Body of pancreas (tissue), 4 donors: ENCODE results near the gene SEMA4C. TPM values are rescaled to one million over a fixed set of nuclear protein-coding genes. Genes with fewer than 3 reads are reported as not detected.

Source experiments
- ATAC-seq: fragments of 150-250 bp; one replicate; pipeline ENCODE4 v1.9.1; 2016
- DNase-seq, 4 donors: peaks; one replicate each; pipeline ENCODE4 v3.0.0-alpha.2; 2019
- H3K27ac ChIP-seq, 4 donors: fragments of 200-600 bp; sonication (generic); 1 replicate in 3 of 4; 2 replicates in 1 of 4; pipeline versions ENCODE4 v1.5.1 to v1.6.1; 2016 to 2019; ENCODE audit warnings: mild to moderate bottlenecking in 1 of 4, mixed read lengths in 1 of 4, moderate library complexity in 1 of 4
- H3K27me3 ChIP-seq, 2 donors: fragments of 200-600 bp; sonication (generic); one replicate each; pipeline ENCODE4 v1.6.0; 2016; ENCODE audit warnings: mild to moderate bottlenecking in 1 of 2
- H3K36me3 ChIP-seq, 2 donors: fragments of 200-600 bp; sonication (generic); replicated peaks in 1 of 2; 2 replicates each; pipeline ENCODE4 v1.5.1; 2016; ENCODE audit warnings: low read depth in 2 of 2; ENCODE audit not compliant: insufficient read depth in 1 of 2
- H3K4me1 ChIP-seq: fragments of 200-600 bp; sonication (generic); one replicate; pipeline ENCODE4 v1.6.0; 2016
- H3K4me3 ChIP-seq, 2 donors: fragments of 200-600 bp; sonication (generic); 1 replicate in 1 of 2; 2 replicates in 1 of 2; pipeline ENCODE4 v1.5.1; 2016 to 2019
- H3K9me3 ChIP-seq, 3 donors: fragments of 200-600 bp; sonication (generic); 1 replicate in 2 of 3; 2 replicates in 1 of 3; pipeline ENCODE4 v1.5.1; 2016
- POLR2A ChIP-seq, 3 donors: fragments of 450-650 bp; IDR thresholded peaks; one replicate each; pipeline ENCODE4 v1.6.1; 2016; ENCODE audit warnings: antibody characterized with exemption in 3 of 3, mild to moderate bottlenecking in 2 of 3
- WGBS, 2 donors: methylation state at CpG; one replicate each; pipeline ENCODE4 v1.1.5; 2017; 5-methylcytosine and 5-hydroxymethylcytosine counted together
- intact Hi-C: fragments of 100-400 bp; cut with DNase I; formaldehyde crosslinking; loops from one replicate; pipeline ENCODE4 v1.15.1; 2023
- total RNA-seq, 2 donors: library from RNA; depleted of rRNA; stranded (reverse); fragments of >200 nt; gene quantifications; one replicate each; pipeline ENCODE4 v1.1.0, GENCODE V29; 2016
- TF ChIP-seq, protein P1 (sequence below), 7 experiments: fragments of 450-650 bp in 4 of 7; fragments of 200-600 bp in 3 of 7; sonication (generic) in 3 of 7; IDR thresholded peaks; one replicate each; pipeline ENCODE4 v1.5.1; 2016 to 2019; ENCODE audit warnings: antibody characterized with exemption in 7 of 7

The SEMA4C gene
- total RNA-seq, 2 donors from 2014 or later, result 11.2 to 13.7 TPM

DNA sequence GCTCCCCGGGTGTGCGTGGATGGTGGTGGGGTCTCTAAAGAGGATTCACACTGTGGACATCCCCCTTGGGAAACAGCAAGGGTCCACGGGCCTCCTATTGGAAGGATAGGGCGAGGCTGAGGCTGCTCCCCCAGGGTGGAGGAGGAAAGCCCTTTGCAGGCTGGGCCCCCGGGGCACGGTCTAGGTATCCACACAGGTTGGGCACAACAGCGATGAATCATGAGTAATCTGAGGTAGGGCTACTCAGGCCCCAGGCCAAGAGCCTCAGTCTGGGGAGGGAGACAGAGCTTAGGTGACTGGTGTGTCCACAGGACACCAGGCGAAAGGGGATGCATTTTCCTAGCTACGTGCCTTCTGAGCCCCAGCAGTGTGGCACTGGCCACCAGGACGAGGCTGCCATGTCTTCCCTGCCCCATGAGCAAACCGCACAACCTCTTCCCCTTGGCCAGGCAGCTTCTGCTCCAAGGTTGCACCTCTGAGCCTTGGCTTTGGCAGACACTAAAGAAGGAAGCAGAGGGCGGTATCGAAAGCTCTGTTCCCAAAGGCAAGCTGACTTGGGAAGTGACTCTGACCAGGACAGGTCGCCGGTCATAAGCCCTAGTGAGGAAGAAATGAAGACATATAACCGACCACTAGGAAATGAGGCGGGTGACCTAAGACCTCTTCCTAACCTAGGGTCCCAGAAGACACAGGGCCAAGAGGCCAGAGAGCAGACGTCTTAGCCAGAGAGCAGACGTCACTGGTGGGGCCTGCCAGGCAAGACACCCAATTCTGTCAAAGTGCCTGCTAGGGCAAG, 14.6 kb upstream of the SEMA4C start:
- 83 to 86% methylated on average over 6 to 19 of the region's 19 CpGs for whole genome bisulfite sequencing, 2 donors
- intact Hi-C loops, result no loop called here
- Histone ChIP-seq H3K27me3 (no peaks in the 10 kb centered on the region), H3K4me3 (no peak overlapping the region), H3K36me3 (no peaks in the 10 kb centered on the region), H3K27ac (no peak overlapping the region), H3K9me3 (no peaks in the 10 kb centered on the region), H3K4me1 (peaks cover 15% of the 10 kb centered on the region)
- ATAC-seq, result no peak
- DNase-seq, result no peak
- no peak for TF ChIP-seq POLR2A (IDR thresholded peaks at IDR 0.05)
- TF ChIP-seq, protein P1, sequence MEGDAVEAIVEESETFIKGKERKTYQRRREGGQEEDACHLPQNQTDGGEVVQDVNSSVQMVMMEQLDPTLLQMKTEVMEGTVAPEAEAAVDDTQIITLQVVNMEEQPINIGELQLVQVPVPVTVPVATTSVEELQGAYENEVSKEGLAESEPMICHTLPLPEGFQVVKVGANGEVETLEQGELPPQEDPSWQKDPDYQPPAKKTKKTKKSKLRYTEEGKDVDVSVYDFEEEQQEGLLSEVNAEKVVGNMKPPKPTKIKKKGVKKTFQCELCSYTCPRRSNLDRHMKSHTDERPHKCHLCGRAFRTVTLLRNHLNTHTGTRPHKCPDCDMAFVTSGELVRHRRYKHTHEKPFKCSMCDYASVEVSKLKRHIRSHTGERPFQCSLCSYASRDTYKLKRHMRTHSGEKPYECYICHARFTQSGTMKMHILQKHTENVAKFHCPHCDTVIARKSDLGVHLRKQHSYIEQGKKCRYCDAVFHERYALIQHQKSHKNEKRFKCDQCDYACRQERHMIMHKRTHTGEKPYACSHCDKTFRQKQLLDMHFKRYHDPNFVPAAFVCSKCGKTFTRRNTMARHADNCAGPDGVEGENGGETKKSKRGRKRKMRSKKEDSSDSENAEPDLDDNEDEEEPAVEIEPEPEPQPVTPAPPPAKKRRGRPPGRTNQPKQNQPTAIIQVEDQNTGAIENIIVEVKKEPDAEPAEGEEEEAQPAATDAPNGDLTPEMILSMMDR (IDR thresholded peaks at IDR 0.05), result no peak

DNA sequence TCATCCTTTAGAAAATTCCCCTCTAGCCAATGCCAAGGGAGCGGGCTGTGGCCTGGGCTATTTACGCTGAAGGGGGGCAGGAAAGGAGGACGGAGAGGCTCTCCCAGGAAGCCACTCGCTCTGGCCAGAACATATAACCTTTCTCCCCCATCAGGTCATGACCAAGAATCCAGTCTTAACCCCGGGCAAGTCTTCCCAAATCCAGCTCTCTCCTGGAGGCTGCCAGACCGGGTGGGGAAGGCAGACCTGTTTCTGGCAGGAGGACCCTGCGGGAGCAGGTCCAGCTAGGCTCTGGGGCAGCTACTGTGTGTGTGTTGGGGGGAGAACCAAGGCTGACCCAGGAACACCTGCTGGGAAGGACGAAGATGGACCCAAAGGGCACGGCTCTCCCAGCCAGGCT, 13.4 kb upstream of the SEMA4C start:
- intact Hi-C loops, result no loop called here
- Histone ChIP-seq H3K27me3 (no peaks in the 10 kb centered on the region), H3K4me3 (no peak overlapping the region), H3K9me3 (no peaks in the 10 kb centered on the region), H3K4me1 (peaks cover 8% of the 10 kb centered on the region), H3K27ac (no peak overlapping the region), H3K36me3 (no peaks in the 10 kb centered on the region)
- TF ChIP-seq, protein P1 (IDR thresholded peaks at IDR 0.05), result no peak
- TF ChIP-seq POLR2A (IDR thresholded peaks at IDR 0.05), result no peak
- ATAC-seq (no peak), DNase-seq (no peak)
- 79 to 86% methylated on average over 6 to 9 of the region's 9 CpGs for WGBS, 2 donors

DNA sequence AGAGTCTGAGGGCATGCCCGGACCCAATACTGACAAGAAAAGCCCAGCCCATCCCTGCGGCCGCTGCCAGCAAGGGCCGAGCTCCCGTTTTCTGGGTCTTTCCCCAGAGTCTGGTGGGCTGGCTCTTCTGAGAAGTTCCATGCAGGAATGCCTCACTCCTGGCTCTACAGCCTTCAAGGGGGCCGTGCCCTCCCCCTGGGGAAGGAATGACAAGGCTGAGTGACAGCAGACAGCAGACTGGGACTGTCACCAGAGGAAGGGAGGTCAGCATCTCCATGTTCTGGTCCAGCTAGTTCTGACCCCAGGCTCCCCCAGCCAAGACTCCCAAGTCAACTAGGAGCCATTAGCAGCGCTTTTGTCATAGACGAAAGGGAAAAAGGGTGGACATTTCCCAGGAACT, 13.0 kb upstream of the SEMA4C start:
- no peak for TF ChIP-seq POLR2A (IDR thresholded peaks at IDR 0.05)
- TF ChIP-seq, protein P1 (IDR thresholded peaks at IDR 0.05), result no peak
- Histone ChIP-seq H3K9me3 (no peaks in the 10 kb centered on the region), H3K4me3 (no peak overlapping the region), H3K4me1 (peaks cover 4% of the 10 kb centered on the region), H3K27me3 (no peaks in the 10 kb centered on the region), H3K27ac (no peak overlapping the region), H3K36me3 (no peaks in the 10 kb centered on the region)
- no peak for ATAC-seq
- WGBS, 2 donors, result 70 to 84% methylated on average over 6 to 8 of the region's 8 CpGs
- DNase-seq, result no peak
- intact Hi-C loops, result no loop called here

GRCh38 chr2:96882230-96882629, 12.3 kb upstream of the SEMA4C start:
- intact Hi-C loops, result no loop called here
- no peaks in the 10 kb centered on the region for H3K4me1 ChIP-seq
- H3K27me3 ChIP-seq, result no peaks in the 10 kb centered on the region
- H3K9me3 ChIP-seq, result no peaks in the 10 kb centered on the region
- TF ChIP-seq, protein P1 (IDR thresholded peaks at IDR 0.05), result no peak
- no peak for TF ChIP-seq POLR2A (IDR thresholded peaks at IDR 0.05)
- DNase-seq (no peak), ATAC-seq (no peak)
- H3K4me3 ChIP-seq, result no peak overlapping the region
- 41 to 67% methylated on average over 2 to 12 of the region's 12 CpGs for WGBS, 2 donors
- no peaks in the 10 kb centered on the region for H3K36me3 ChIP-seq
- H3K27ac ChIP-seq, result no peak overlapping the region
